WERI-Rb-1 (cell line): Measurements from ENCODE around the gene ENGASE.
A peak's percentile ranks its signal among the peaks of the same experiment; 100 is the strongest.

ENCODE experiments used
- DNase-seq: peaks from one replicate; pipeline ENCODE4 v3.0.0-alpha.2; 2020
- H3K27ac ChIP-seq: fragments of 250-450 bp; sonication (Bioruptor Pico); 2 replicates; pipeline ENCODE4 v1.5.1; 2020; ENCODE audit warnings: mild to moderate bottlenecking, moderate library complexity
- H3K27me3 ChIP-seq: fragments of 250-450 bp; sonication (Bioruptor Pico); 2 replicates; pipeline ENCODE4 v1.5.1; 2021; ENCODE audit warnings: mild to moderate bottlenecking, low read depth, moderate library complexity; ENCODE audit not compliant: insufficient read depth, severe bottlenecking
- H3K36me3 ChIP-seq: fragments of 250-450 bp; sonication (Bioruptor Pico); 2 replicates; pipeline ENCODE4 v1.5.1; 2020; ENCODE audit warnings: mild to moderate bottlenecking, moderate library complexity
- H3K4me3 ChIP-seq: 2 replicates; pipeline ENCODE4 v1.5.1; 2011; ENCODE audit warnings: low read depth, mild to moderate bottlenecking, control low read depth, low read length
- H3K9me3 ChIP-seq: fragments of 250-450 bp; sonication (Bioruptor Pico); 2 replicates; pipeline ENCODE4 v1.5.1; 2021; ENCODE audit warnings: mild to moderate bottlenecking, moderate library complexity; ENCODE audit not compliant: severe bottlenecking
- CTCF ChIP-seq: IDR thresholded peaks from 2 replicates; pipeline ENCODE4 v1.5.1; 2011; ENCODE audit warnings: low read depth, mild to moderate bottlenecking, control low read depth, inconsistent platforms, low read length

The ENGASE gene

GRCh38 chr17:79129523-79129922 lies 54.9 kb downstream of the ENGASE start:
- no peaks in the 10 kb centered on the region for H3K27me3 ChIP-seq
- peaks cover 3% of the 10 kb centered on the region for H3K9me3 ChIP-seq
- DNase-seq = no peak
- no peak for TF ChIP-seq CTCF
- peaks cover 17% of the 10 kb centered on the region for H3K36me3 ChIP-seq
- H3K27ac ChIP-seq = no peak overlapping the region
- no peak overlapping the region for H3K4me3 ChIP-seq

GRCh38 chr17:79130536-79131273 lies 56.1 kb downstream of the ENGASE start:
- Histone ChIP-seq H3K36me3 (peaks cover 14% of the 10 kb centered on the region), H3K9me3 (peaks cover 3% of the 10 kb centered on the region), H3K27me3 (no peaks in the 10 kb centered on the region), H3K4me3 (no peak overlapping the region), H3K27ac (peak overlapping the region; percentile 87)
- TF ChIP-seq CTCF = no peak
- no peak for DNase-seq

GRCh38 chr17:79131274-79131635 lies 56.6 kb downstream of the ENGASE start:
- peak overlapping the region; percentile 87 for H3K27ac ChIP-seq
- no peak for TF ChIP-seq CTCF
- H3K27me3 ChIP-seq = no peaks in the 10 kb centered on the region
- H3K4me3 ChIP-seq = no peak overlapping the region
- no peak for DNase-seq
- peaks cover 11% of the 10 kb centered on the region for H3K36me3 ChIP-seq
- H3K9me3 ChIP-seq = peaks cover 3% of the 10 kb centered on the region

- Histone ChIP-seq H3K27ac (peak overlapping the region; percentile 87), H3K27me3 (no peaks in the 10 kb centered on the region), H3K4me3 (0 out of 2 replicates have a peak overlapping the region, but pooled peaks have one; percentile 1), H3K36me3 (peaks cover 11% of the 10 kb centered on the region), H3K9me3 (peaks cover 3% of the 10 kb centered on the region)
- peak; percentile 88 for DNase-seq
- TF ChIP-seq CTCF = no peak
These were observed 57.1 kb downstream of the ENGASE start for GRCh38 chr17:79131701-79132100.

GRCh38 chr17:79132271-79133064 lies 57.8 kb downstream of the ENGASE start:
- Histone ChIP-seq H3K36me3 (peaks cover 11% of the 10 kb centered on the region), H3K27me3 (no peaks in the 10 kb centered on the region), H3K4me3 (peak overlapping the region; percentile 24), H3K27ac (peak overlapping the region; percentile 87), H3K9me3 (peaks cover 3% of the 10 kb centered on the region)
- no peak for TF ChIP-seq CTCF
- peak; percentile 74 for DNase-seq
